ENCODE measurements around the gene OTX2.

DNA sequence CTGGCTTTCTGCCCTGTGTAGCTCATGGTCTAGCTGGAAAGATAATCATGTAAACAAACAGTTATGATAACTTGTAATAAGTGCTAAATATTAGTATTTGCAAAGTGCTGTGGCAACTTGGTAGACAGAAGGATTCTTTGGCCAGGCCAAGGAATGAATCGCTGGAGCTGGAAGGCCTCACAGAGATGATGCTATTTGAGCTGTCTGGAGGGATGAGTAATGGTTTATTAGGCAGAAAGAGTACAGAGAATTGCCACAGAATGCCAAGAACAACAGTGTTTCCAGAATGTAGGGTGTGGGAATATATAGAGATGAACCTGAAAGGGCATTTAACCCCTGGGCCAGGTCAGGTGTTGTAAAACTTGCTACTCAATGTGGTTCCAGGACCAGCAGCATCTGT, 27.6 kb downstream of the OTX2 start:
- TF ChIP-seq, protein P1, sequence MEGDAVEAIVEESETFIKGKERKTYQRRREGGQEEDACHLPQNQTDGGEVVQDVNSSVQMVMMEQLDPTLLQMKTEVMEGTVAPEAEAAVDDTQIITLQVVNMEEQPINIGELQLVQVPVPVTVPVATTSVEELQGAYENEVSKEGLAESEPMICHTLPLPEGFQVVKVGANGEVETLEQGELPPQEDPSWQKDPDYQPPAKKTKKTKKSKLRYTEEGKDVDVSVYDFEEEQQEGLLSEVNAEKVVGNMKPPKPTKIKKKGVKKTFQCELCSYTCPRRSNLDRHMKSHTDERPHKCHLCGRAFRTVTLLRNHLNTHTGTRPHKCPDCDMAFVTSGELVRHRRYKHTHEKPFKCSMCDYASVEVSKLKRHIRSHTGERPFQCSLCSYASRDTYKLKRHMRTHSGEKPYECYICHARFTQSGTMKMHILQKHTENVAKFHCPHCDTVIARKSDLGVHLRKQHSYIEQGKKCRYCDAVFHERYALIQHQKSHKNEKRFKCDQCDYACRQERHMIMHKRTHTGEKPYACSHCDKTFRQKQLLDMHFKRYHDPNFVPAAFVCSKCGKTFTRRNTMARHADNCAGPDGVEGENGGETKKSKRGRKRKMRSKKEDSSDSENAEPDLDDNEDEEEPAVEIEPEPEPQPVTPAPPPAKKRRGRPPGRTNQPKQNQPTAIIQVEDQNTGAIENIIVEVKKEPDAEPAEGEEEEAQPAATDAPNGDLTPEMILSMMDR (IDR thresholded peaks at IDR 0.05) = no peak
- TF ChIP-seq POLR2A (IDR thresholded peaks at IDR 0.05) = no peak

Measured in esophagus squamous epithelium (tissue), 4 donors.